Astrocyte of the cerebellum (primary cell): ENCODE measurements around the gene RTTN.

ENCODE experiments used
- DNase-seq: peaks from one replicate; pipeline ENCODE4 v3.0.0-alpha.2; 2011; ENCODE audit warnings: low read depth
- H3K4me3 ChIP-seq: 2 replicates; pipeline ENCODE4 v1.5.1; 2011; ENCODE audit warnings: mild to moderate bottlenecking, low read depth, low read length, moderate library complexity
- in situ Hi-C: cut with HindIII; loops from 2 replicates; pipeline ENCODE4 v1.10.0; 2017; ENCODE audit warnings: low sequenced_read_pairs
- TF ChIP-seq, protein P1 (sequence below): IDR thresholded peaks from 2 replicates; pipeline ENCODE4 v1.5.1; 2012; ENCODE audit warnings: low read length, low read depth, moderate library complexity, mild to moderate bottlenecking; ENCODE audit errors: missing control alignments

The RTTN gene

DNA sequence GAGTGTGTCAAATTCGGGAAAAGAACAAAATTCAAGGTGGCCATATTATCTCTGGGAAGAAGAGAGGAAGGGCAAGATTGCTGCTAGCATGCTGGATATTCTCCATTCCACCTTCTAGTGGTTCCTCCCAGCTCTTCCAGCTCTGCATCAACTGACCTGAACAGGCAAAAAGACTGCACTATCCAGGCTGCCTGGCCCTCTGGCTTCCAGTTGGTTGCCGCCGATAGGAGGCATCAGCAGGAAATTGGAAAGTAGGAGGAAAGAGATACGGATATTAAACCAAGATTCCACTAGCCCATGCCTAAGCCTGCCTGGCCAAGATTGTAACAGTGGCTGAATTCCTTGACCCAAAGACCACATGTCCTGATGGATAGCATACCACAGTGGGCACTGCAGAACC lies 1.7 kb upstream of the RTTN start:
- TF ChIP-seq, protein P1, sequence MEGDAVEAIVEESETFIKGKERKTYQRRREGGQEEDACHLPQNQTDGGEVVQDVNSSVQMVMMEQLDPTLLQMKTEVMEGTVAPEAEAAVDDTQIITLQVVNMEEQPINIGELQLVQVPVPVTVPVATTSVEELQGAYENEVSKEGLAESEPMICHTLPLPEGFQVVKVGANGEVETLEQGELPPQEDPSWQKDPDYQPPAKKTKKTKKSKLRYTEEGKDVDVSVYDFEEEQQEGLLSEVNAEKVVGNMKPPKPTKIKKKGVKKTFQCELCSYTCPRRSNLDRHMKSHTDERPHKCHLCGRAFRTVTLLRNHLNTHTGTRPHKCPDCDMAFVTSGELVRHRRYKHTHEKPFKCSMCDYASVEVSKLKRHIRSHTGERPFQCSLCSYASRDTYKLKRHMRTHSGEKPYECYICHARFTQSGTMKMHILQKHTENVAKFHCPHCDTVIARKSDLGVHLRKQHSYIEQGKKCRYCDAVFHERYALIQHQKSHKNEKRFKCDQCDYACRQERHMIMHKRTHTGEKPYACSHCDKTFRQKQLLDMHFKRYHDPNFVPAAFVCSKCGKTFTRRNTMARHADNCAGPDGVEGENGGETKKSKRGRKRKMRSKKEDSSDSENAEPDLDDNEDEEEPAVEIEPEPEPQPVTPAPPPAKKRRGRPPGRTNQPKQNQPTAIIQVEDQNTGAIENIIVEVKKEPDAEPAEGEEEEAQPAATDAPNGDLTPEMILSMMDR, result no peak
- in situ Hi-C loops, result loop anchor here (25.0 kb wide), 1 partner anchor 230 kb away; no protein-coding TSS in a partner anchor
- H3K4me3 ChIP-seq, result no peak overlapping the region
- no peak for DNase-seq

DNA sequence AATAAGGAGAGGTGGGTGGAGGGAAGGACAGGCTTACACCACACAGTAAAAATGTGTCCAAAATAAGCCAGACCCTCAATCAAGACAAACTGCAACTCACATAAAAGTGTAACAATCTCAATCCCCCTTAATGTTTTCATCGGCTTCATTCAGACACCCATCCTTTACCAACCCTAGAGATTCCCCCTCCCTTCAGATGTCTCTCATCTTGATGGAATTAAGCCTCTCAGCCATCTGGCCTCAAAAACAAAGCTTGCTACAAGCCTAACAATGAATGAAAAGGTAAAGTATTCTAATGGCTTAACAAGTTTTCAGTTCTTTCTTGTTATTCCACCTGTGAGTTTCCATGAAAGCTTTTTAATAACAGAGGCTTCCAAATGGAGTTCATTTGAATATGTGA lies 5.2 kb downstream of the RTTN start:
- in situ Hi-C loops, result loop anchor here (25.0 kb wide), 1 partner anchor 237 kb away; no protein-coding TSS in a partner anchor
- TF ChIP-seq, protein P1, result no peak
- H3K4me3 ChIP-seq, result no peak overlapping the region
- no peak for DNase-seq

DNA sequence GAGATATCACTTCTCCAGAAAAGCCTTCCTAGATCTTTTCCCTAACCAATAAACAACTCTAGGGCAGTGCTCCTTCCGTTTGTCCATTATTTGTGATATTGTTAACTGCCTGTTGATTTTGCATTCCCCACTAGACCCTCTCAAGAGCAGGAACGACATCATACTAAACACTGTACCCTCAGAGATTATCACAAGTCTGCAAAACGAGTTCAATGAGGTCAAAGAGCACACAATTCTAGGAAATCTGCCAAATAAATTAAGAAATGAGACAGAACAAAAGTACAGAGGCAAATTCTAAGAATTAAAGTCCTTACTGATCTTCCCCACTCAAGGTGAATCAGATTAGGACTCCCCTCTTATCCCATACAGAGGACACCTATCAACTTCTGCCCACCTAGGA lies 7.6 kb downstream of the RTTN start:
- in situ Hi-C loops, result no loop called here
- DNase-seq, result no peak
- no peak overlapping the region for H3K4me3 ChIP-seq
- TF ChIP-seq, protein P1, result no peak

DNA sequence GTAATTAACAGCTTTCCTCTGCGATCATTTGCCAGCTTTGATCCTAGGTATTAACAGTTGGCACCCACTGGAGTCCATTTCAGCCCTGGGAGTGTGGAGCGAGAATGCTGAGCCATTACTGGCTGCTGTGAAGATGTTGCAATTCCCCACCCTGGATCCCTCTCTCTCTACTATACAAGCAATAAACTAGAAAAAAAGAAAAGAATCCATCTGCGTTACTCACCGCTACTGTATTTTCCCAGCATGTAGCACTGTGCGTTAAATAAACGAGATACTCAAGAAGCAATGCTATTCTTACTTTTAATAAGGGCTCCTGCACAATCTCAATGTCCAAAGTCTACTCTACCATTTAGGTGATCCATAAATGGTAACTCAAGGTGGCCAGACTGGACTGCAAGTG lies 8.5 kb downstream of the RTTN start:
- in situ Hi-C loops, result no loop called here
- DNase-seq, result no peak
- no peak overlapping the region for H3K4me3 ChIP-seq
- TF ChIP-seq, protein P1, result no peak

DNA sequence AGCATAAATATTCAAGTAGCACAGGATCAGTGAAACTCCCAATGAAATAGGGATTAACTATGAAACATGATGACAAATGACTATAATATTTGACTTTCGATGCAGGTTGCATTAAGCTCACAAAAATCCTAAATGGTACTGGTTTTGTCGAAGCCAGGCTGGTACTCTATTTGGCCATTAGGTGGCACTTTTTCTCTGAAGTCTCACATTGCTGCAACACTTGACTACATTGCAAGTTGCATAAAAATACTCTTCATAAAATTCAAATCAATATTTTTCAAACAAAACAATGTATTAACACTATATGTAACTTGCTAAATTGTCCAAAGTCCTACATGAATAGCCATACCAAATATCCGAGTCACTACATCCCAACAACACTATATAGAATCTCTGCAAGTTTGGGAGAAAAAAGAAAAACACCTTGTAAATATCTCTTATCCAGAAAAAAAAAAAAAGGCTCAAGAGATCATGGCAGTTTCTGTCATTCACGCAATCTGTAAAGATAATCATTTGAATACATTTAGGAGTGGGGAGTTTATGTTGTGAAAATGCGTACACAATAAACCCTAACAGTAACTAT lies 9.5 kb downstream of the RTTN start:
- TF ChIP-seq, protein P1, result peak; percentile 77
- DNase-seq, result peak; percentile 41
- H3K4me3 ChIP-seq, result no peak overlapping the region
- in situ Hi-C loops, result no loop called here

DNA sequence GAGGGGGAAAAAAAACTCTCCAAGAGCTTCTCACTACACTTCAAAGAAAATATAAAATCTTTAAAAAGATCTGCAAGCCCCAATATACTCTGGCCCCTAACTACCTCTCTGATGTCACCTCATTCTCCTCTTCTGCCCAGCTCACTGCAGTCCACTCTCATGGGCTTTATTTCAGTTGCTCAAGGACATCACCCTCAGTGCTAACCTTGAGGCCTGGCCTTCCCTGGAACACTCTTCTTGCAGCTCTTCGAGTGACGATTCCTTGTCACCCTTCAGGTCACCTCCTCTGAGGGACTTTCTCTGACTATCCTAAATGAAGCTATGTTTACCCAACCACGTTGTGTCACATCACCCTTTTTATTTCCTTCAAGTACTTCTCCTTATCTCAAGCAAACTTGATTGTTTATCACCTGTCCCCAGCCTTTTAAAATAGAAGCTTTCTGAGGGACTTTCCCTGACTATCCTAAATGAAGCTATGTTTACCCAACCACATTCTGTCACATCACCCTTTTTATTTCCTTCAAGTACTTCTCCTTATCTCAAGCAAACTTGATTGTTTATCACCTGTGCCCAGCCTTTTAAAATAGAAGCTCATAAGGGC lies 10.4 kb downstream of the RTTN start:
- DNase-seq, result no peak
- no peak overlapping the region for H3K4me3 ChIP-seq
- in situ Hi-C loops, result no loop called here
- TF ChIP-seq, protein P1, result no peak
